Germinal center (tissue), 1 donor: ENCODE data around the gene ANKUB1.

ENCODE experiments used
- DNase-seq: peaks from one replicate; pipeline ENCODE4 v3.0.0; 2012; ENCODE audit warnings: mixed read lengths, low spot score

Gene ANKUB1

GRCh38 chr3:149809699-149810098 lies 17.3 kb upstream of the ANKUB1 start:
- DNase-seq: no peak

GRCh38 chr3:149808209-149808829 lies 16.0 kb upstream of the ANKUB1 start:
- DNase-seq: peak; percentile 67

- no peak for DNase-seq
These were observed 13.9 kb upstream of the ANKUB1 start for GRCh38 chr3:149806171-149806778.

GRCh38 chr3:149801639-149802038 lies 9.3 kb upstream of the ANKUB1 start:
- DNase-seq: no peak

- no peak for DNase-seq
These were observed 8.8 kb upstream of the ANKUB1 start for GRCh38 chr3:149801195-149801594.

- no peak for DNase-seq
These were observed 8.3 kb upstream of the ANKUB1 start for GRCh38 chr3:149800693-149801092.

- no peak for DNase-seq
These were observed 3.7 kb upstream of the ANKUB1 start for GRCh38 chr3:149796026-149796425.

GRCh38 chr3:149790698-149791097 lies 1.7 kb downstream of the ANKUB1 start:
- DNase-seq: no peak

- no peak for DNase-seq
These were observed 2.1 kb downstream of the ANKUB1 start for GRCh38 chr3:149790268-149790667.

GRCh38 chr3:149784064-149784704 lies 8.2 kb downstream of the ANKUB1 start:
- DNase-seq: no peak

GRCh38 chr3:149783576-149783975 lies 8.8 kb downstream of the ANKUB1 start:
- DNase-seq: peak; percentile 24

- no peak for DNase-seq
These were observed 10.6 kb downstream of the ANKUB1 start for GRCh38 chr3:149781741-149782140.

- DNase-seq: peak; percentile 14
These were observed 11.1 kb downstream of the ANKUB1 start for GRCh38 chr3:149781211-149781610.

GRCh38 chr3:149777414-149778214 lies 14.7 kb downstream of the ANKUB1 start:
- no peak for DNase-seq

GRCh38 chr3:149776170-149776569 lies 16.2 kb downstream of the ANKUB1 start:
- no peak for DNase-seq

GRCh38 chr3:149772861-149773260 lies 19.5 kb downstream of the ANKUB1 start:
- no peak for DNase-seq

- peak; percentile 37 for DNase-seq
These were observed 20.6 kb downstream of the ANKUB1 start for GRCh38 chr3:149771652-149772271.

GRCh38 chr3:149770246-149770645 lies 22.1 kb downstream of the ANKUB1 start:
- no peak for DNase-seq

- DNase-seq: no peak
These were observed 23.6 kb downstream of the ANKUB1 start for GRCh38 chr3:149768704-149769103.

GRCh38 chr3:149767720-149768119 lies 24.6 kb downstream of the ANKUB1 start:
- no peak for DNase-seq

- DNase-seq: no peak
These were observed 26.5 kb downstream of the ANKUB1 start for GRCh38 chr3:149765762-149766334.

GRCh38 chr3:149764302-149764701 lies 28.1 kb downstream of the ANKUB1 start:
- no peak for DNase-seq
